GM23338 (cell line): ENCODE results near the gene NINL. TPM values are rescaled to one million over a fixed set of nuclear protein-coding genes. Genes with fewer than 3 reads are reported as not detected.

Experiments used
- ATAC-seq: fragments of 200-7000 bp; cut with Tn5 transposase; 3 replicates; pipeline ENCODE4 v1.9.1; 2020
- DNase-seq: peaks from one replicate; pipeline ENCODE4 v3.0.0-alpha.2; 2015; ENCODE audit warnings: low spot score
- H2AFZ ChIP-seq: fragments of 200-600 bp; sonication (generic); 2 replicates; pipeline ENCODE4 v1.8.0; 2016; ENCODE audit warnings: antibody characterized with exemption, mild to moderate bottlenecking, moderate library complexity
- H3F3A ChIP-seq: fragments of 200-600 bp; sonication (generic); replicated peaks from 2 replicates; pipeline ENCODE4 v1.8.0; 2017; ENCODE audit warnings: antibody characterized with exemption, mixed run types, low read depth
- H3K27ac ChIP-seq: fragments of 200-600 bp; sonication (generic); 2 replicates; pipeline ENCODE4 v1.6.1; 2016; ENCODE audit warnings: low read depth
- H3K27me3 ChIP-seq: fragments of 200-600 bp; sonication (generic); 2 replicates; pipeline ENCODE4 v1.8.0; 2016; ENCODE audit warnings: mild to moderate bottlenecking, mixed run types, moderate library complexity; ENCODE audit not compliant: insufficient read depth
- H3K36me3 ChIP-seq: fragments of 200-600 bp; sonication (generic); 2 replicates; pipeline ENCODE4 v1.8.0; 2016; ENCODE audit warnings: mild to moderate bottlenecking; ENCODE audit not compliant: insufficient read depth
- H3K4me1 ChIP-seq: fragments of 200-600 bp; sonication (generic); 2 replicates; pipeline ENCODE4 v1.8.0; 2016; ENCODE audit warnings: mild to moderate bottlenecking, moderate library complexity; ENCODE audit not compliant: insufficient read depth
- H3K4me2 ChIP-seq: fragments of 200-600 bp; sonication (generic); 2 replicates; pipeline ENCODE4 v1.7.1; 2017; ENCODE audit warnings: mixed run types
- H3K4me3 ChIP-seq: fragments of 200-600 bp; sonication (generic); 2 replicates; pipeline ENCODE4 v1.6.1; 2016; ENCODE audit warnings: mixed run types
- H3K79me2 ChIP-seq: fragments of 200-600 bp; sonication (generic); replicated peaks from 2 replicates; pipeline ENCODE4 v1.8.0; 2017; ENCODE audit warnings: mild to moderate bottlenecking; ENCODE audit not compliant: insufficient read depth
- H3K9me2 ChIP-seq: fragments of 200-600 bp; sonication (generic); 2 replicates; pipeline ENCODE4 v1.8.0; 2017; ENCODE audit not compliant: insufficient read depth
- H4K20me1 ChIP-seq: fragments of 200-600 bp; sonication (generic); replicated peaks from 2 replicates; pipeline ENCODE4 v1.8.0; 2017; ENCODE audit warnings: mild to moderate bottlenecking; ENCODE audit not compliant: insufficient read depth
- H3K27ac Mint-ChIP-seq: 2 replicates; pipeline ENCODE4 v1.8.0; 2020; ENCODE audit warnings: inconsistent platforms, mild to moderate bottlenecking, moderate library complexity, mixed read lengths
- H3K27me3 Mint-ChIP-seq: 3 replicates; pipeline ENCODE4 v1.8.0; 2022; ENCODE audit warnings: low read depth, mild to moderate bottlenecking, moderate library complexity, mixed read lengths, inconsistent platforms; ENCODE audit not compliant: insufficient read depth, poor library complexity
- H3K36me3 Mint-ChIP-seq: 3 replicates; pipeline ENCODE4 v1.8.0; 2021; ENCODE audit warnings: low read depth, mild to moderate bottlenecking, inconsistent platforms, moderate library complexity, mixed read lengths
- H3K4me1 Mint-ChIP-seq: 3 replicates; pipeline ENCODE4 v1.8.0; 2020; ENCODE audit warnings: mild to moderate bottlenecking, inconsistent platforms, mixed read lengths
- H3K4me3 Mint-ChIP-seq: 3 replicates; pipeline ENCODE4 v1.8.0; 2021; ENCODE audit warnings: moderate library complexity, mild to moderate bottlenecking, inconsistent platforms, mixed read lengths
- H3K9me3 Mint-ChIP-seq: 3 replicates; pipeline ENCODE4 v1.8.0; 2020; ENCODE audit warnings: moderate library complexity, mild to moderate bottlenecking, inconsistent platforms, mixed read lengths
- CREB1 ChIP-seq: fragments of 250-450 bp; sonication (Bioruptor Pico); IDR thresholded peaks from 2 replicates; pipeline ENCODE4 v1.5.0; 2020; ENCODE audit warnings: low read depth, mild to moderate bottlenecking, moderate library complexity
- ETS1 ChIP-seq: IDR thresholded peaks from 2 replicates; pipeline ENCODE4 v1.6.1; 2016; ENCODE audit warnings: antibody characterized with exemption
- EZH2 ChIP-seq: fragments of 200-600 bp; sonication (generic); IDR thresholded peaks from one replicate; pipeline ENCODE4 v1.8.0; 2017; ENCODE audit warnings: antibody characterized with exemption, mild to moderate bottlenecking, low read depth; ENCODE audit not compliant: unreplicated experiment
- EZH2phosphoT487 ChIP-seq: fragments of 200-600 bp; sonication (generic); IDR thresholded peaks from one replicate; pipeline ENCODE4 v1.8.1; 2018; ENCODE audit warnings: antibody characterized with exemption; ENCODE audit not compliant: unreplicated experiment
- JUNB ChIP-seq: IDR thresholded peaks from one replicate; pipeline ENCODE4 v1.6.1; 2016; ENCODE audit warnings: antibody characterized with exemption; ENCODE audit not compliant: unreplicated experiment
- STAT1 ChIP-seq: IDR thresholded peaks from one replicate; pipeline ENCODE4 v1.6.1; 2016; ENCODE audit warnings: antibody characterized with exemption; ENCODE audit not compliant: unreplicated experiment
- ZNF114 ChIP-seq: fragments of 250-450 bp; sonication (Bioruptor Pico); IDR thresholded peaks from 2 replicates; pipeline ENCODE4 v1.5.0; 2020; ENCODE audit warnings: mild to moderate bottlenecking, moderate library complexity
- ZNF331 ChIP-seq: fragments of 250-450 bp; sonication (Bioruptor Pico); IDR thresholded peaks from 2 replicates; pipeline ENCODE4 v1.5.0; 2020; ENCODE audit warnings: low read depth, mild to moderate bottlenecking, moderate library complexity
- ZNF462 ChIP-seq: fragments of 250-450 bp; sonication (Bioruptor Pico); IDR thresholded peaks from 2 replicates; pipeline ENCODE4 v1.5.0; 2020; ENCODE audit warnings: mild to moderate bottlenecking, moderate library complexity
- polyA plus RNA-seq: library from polyadenylated mRNA; unstranded; fragments of >200 nt; fragmentation: Nextera tagmentation; extraction: Ambion mirVana; gene quantifications from 2 replicates; pipeline ENCODE4 v1.2.1, GENCODE V29; 2016
- total RNA-seq: library from RNA; depleted of rRNA; stranded (reverse); fragments of >200 nt; shearing (Covaris generic); gene quantifications from 2 replicates; pipeline ENCODE4 v1.2.3, GENCODE V29; 2014
- TF ChIP-seq, protein P1 (sequence below), 2 experiments: fragments of 200-600 bp in 1 of 2; sonication (generic) in 1 of 2; conservative IDR thresholded peaks; 2 replicates each; pipeline versions ENCODE4 v1.5.1 to v1.6.1; 2016 to 2017; ENCODE audit warnings: antibody characterized with exemption in 2 of 2, low read depth in 2 of 2, mild to moderate bottlenecking in 2 of 2, moderate library complexity in 1 of 2

The NINL gene
- total and polyA plus RNA-seq, 2 experiments from 2014 or later: 18.0 to 31.2 TPM

DNA sequence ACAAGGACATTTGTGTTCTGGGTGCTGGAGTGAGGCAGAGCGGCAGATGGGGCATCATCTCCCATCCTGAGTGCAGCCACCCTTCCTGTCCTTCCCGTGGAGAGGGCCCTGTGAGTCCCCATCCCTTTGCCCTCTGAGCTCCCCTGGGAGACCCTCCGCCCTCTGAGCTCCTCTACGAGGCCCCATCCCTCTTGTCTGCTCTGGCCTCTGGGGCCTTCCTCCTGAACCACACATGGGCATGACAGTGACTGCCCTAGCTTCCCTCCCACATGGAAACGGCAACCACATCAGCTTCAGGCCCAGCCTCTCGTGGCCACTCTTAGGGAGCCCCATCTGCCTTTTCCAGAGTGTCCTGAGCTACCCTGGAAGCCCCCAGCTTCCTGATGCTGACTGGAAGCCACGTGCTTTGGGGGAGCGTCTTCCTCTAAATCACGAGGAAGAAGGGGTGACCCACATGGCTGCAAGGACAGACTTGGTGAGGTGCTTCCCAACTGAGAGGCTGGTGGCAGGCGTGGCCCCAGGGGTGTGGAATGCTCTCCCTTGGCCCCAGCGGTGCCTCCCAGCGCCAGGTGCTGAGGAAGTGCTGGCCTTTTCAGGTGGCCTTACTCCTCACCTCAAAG is 125.3 kb downstream of the NINL start:
- Histone ChIP-seq H3K9me2 (no peaks in the 10 kb centered on the region), H3K79me2 (no peaks in the 10 kb centered on the region), H3K4me2 (no peak overlapping the region), H4K20me1 (no peaks in the 10 kb centered on the region; the same call in 1 of the 2 replicates), H2AFZ (no peak overlapping the region), H3K4me1 (no peaks in the 10 kb centered on the region), H3K4me3 (no peak overlapping the region), H3F3A (no peaks in the 10 kb centered on the region), H3K27ac (no peak overlapping the region), H3K27me3 (no peaks in the 10 kb centered on the region), H3K36me3 (peaks cover 5% of the 10 kb centered on the region)
- DNase-seq (no peak), ATAC-seq (no peak)
- Mint-ChIP-seq H3K9me3 (no peaks in the 10 kb centered on the region), H3K27ac (no peak overlapping the region), H3K4me1 (no peaks in the 10 kb centered on the region), H3K36me3 (peaks cover 43% of the 10 kb centered on the region), H3K4me3 (no peak overlapping the region), H3K27me3 (peaks cover 19% of the 10 kb centered on the region)
- TF ChIP-seq, protein P1, sequence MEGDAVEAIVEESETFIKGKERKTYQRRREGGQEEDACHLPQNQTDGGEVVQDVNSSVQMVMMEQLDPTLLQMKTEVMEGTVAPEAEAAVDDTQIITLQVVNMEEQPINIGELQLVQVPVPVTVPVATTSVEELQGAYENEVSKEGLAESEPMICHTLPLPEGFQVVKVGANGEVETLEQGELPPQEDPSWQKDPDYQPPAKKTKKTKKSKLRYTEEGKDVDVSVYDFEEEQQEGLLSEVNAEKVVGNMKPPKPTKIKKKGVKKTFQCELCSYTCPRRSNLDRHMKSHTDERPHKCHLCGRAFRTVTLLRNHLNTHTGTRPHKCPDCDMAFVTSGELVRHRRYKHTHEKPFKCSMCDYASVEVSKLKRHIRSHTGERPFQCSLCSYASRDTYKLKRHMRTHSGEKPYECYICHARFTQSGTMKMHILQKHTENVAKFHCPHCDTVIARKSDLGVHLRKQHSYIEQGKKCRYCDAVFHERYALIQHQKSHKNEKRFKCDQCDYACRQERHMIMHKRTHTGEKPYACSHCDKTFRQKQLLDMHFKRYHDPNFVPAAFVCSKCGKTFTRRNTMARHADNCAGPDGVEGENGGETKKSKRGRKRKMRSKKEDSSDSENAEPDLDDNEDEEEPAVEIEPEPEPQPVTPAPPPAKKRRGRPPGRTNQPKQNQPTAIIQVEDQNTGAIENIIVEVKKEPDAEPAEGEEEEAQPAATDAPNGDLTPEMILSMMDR (conservative IDR thresholded peaks at IDR 0.05; ENCODE audit: low read depth in 2 of 2): no peak
- no peak for TF ChIP-seq EZH2phosphoT487
- TF ChIP-seq STAT1: no peak
- no peak for TF ChIP-seq ZNF114

DNA sequence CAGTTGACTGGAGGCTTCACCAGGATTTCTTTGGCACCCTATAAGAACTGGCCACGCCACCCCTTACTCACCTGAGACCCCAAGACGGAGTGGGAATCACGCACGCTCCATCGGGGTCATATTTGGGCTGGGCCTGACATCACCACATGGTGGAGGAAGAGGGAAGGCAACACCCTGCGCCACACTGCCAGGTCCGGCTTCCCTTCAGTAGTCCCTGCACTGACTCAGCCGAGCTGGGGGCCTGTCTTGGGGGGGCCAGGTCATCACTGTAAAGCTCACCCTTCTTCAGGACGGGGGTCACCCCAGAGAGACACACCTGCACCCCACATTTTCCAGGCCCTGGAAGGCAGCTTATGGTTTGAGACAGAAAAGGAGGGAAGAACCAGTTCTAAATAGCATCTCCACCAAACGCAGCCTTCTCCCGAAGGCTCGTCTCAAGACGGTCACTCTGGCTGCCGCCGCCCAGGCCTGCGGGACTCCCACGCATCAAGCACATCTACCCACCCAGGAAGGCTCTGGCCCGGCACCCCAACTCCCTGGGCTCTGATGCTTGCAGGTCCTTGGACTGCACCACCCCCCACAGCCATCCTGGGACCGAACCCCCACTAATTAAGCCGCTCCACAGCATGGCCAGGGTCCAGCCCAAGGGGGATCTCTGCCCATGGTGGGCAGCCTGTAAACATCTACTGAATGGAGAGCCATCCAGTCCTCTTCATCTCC is 126.1 kb downstream of the NINL start:
- DNase-seq: no peak
- peaks cover 43% of the 10 kb centered on the region for H3K36me3 Mint-ChIP-seq
- H3K4me2 ChIP-seq: no peak overlapping the region
- TF ChIP-seq EZH2 (no peak), CREB1 (no peak), EZH2phosphoT487 (no peak), ETS1 (no peak), JUNB (no peak), ZNF462 (CRISPR knock-in tag) (no peak), ZNF331 (CRISPR knock-in tag) (no peak), ZNF114 (no peak)

More for the DNA sequence above, 126.1 kb downstream of the NINL start:
- Histone ChIP-seq H3K27ac (no peak overlapping the region), H3F3A (no peaks in the 10 kb centered on the region), H3K36me3 (peaks cover 5% of the 10 kb centered on the region), H3K4me1 (no peaks in the 10 kb centered on the region), H3K27me3 (no peaks in the 10 kb centered on the region), H4K20me1 (no peaks in the 10 kb centered on the region), H3K79me2 (no peaks in the 10 kb centered on the region), H3K4me3 (no peak overlapping the region), H2AFZ (no peak overlapping the region), H3K9me2 (no peaks in the 10 kb centered on the region)
- Mint-ChIP-seq H3K27me3 (peaks cover 15% of the 10 kb centered on the region), H3K9me3 (no peaks in the 10 kb centered on the region), H3K4me3 (no peak overlapping the region), H3K27ac (no peak overlapping the region), H3K4me1 (no peaks in the 10 kb centered on the region)
- ATAC-seq: no peak
